Right ventricle myocardium superior (tissue), 1 donor: ENCODE measurements around the gene PLXNA3. TPM values are rescaled to one million over a fixed set of nuclear protein-coding genes. Genes with fewer than 3 reads are reported as not detected.
A peak's percentile ranks its signal among the peaks of the same experiment; 100 is the strongest.
"Not testable (repeated sequence)": the region's sequence is repeated elsewhere in the genome, so short reads cannot be mapped to it uniquely, and the experiment has no call there.

ENCODE experiments used
- ATAC-seq: fragments of 200-7000 bp; cut with Tn5 transposase; one replicate; pipeline ENCODE4 v1.9.1; 2020; ENCODE audit warnings: mild to moderate bottlenecking; ENCODE audit not compliant: poor library complexity
- DNase-seq: peaks from one replicate; pipeline ENCODE4 v3.0.0-alpha.2; 2020
- intact Hi-C: fragments of 100-400 bp; cut with DNase I; formaldehyde crosslinking; loops from one replicate; pipeline ENCODE4 v1.11.2; 2022
- total RNA-seq: library from RNA; stranded (reverse); fragmentation: NEBNext Ultra II Directional; extraction: Animal tissue kit (Norgen Biotek cat#: 25700); gene quantifications from one replicate; pipeline ENCODE4 v1.2.1, GENCODE V29; 2021
- donor health status: DM: no; HTN: yes; CAD: no; lungs with severe emphysema.

The PLXNA3 gene
- total RNA-seq, 1 donor from 2014 or later = 15.0 TPM

- no peak for DNase-seq
- no peak for ATAC-seq
- intact Hi-C loops = no loop called here
Observed at GRCh38 chrX:154487518-154488290, 29.6 kb downstream of the PLXNA3 start.

DNA sequence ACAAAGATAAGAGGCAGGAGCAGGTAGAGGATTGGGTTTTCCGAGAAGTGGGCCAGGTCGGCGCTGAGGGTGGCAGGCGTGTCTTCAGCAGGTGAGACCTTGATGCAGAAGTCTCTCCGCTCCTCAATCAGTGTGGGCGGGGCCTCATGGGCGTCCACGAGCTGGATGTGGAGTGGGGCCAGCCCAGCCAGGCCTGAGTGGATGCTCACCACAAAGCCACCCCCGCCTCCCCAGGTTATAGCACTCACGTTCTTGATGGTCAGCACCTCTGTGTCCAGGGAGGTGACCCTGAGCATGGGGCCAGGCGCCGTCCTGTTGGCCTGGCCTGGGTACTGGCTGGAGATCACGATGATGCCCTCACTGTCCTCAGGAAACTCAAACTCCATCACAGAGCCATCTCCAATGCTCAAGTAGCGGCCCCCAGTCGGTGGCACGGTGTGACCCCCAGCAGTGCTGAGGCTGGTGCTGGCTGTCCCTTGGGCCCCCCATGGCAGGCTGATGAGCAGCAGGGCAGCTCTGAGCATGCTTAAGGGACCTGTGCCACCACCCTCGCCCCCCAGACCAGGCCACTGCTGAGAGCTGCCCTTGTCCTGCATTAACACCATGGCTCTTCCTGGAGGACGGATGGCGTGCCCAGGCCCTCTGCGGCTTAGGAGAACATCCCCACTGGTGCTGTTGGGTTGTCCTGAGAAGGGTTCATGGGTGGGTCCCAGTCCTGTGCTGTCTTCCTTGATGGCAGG is 30.4 kb downstream of the PLXNA3 start:
- intact Hi-C loops = no loop called here
- ATAC-seq = no peak
- DNase-seq = no peak

- ATAC-seq (no peak), DNase-seq (no peak)
- intact Hi-C loops = no loop called here
Observed at GRCh38 chrX:154489182-154489581, 31.1 kb downstream of the PLXNA3 start.

DNA sequence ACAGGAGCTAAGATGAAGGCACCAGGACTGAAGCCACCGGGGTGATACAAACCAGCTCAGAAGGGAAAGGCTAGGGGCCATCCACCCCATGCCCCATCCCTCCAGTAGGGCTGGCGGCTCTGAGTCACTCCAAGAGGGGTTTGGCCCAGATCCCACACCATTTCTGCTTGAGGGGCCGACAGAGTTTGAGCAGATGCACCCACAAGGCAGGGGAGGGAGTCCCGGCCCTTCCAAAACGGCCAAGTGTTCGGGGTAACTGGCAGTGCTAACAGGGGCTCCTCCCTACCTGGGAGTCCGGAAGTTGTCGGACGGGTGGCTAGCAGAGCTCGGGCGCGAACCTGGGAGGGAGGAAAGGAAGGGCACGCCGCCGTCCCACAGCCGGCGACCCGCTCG is 31.9 kb downstream of the PLXNA3 start:
- intact Hi-C loops = no loop called here
- ATAC-seq (peak; percentile 2), DNase-seq (no peak)

- DNase-seq = peak; percentile 95
- intact Hi-C loops = no loop called here
Observed at GRCh38 chrX:154490414-154491083, 32.5 kb downstream of the PLXNA3 start, which contains the start of gene SLC10A3. Gene SLC10A3, minus strand, starts transcription at chrX:154490629. Its CDS starts 1,689 bp downstream, at chrX:154488940.

DNA sequence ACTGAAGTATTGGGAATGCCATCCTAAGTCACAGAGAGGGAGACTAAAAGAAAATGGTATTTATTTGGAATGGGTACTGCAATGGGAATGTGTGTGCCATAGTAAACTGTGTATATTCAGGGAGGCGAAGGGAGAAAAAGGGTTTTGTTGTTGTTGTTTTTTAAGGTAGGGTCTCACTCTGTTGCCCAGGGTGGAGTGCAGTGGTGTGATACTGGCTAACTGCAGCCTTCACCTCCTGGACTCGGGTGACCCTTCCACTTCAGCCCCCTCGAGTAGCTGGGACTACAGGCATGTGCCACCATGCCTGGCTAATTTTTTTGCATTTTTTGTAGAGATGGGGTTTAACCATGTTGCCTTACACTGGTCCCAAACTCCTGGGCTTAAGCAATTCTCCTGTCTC is 36.6 kb downstream of the PLXNA3 start:
- intact Hi-C loops = no loop called here
- ATAC-seq (no peak), DNase-seq (no peak)

More at GRCh38 chrX:154490414-154491083, 32.5 kb downstream of the PLXNA3 start, which contains the start of gene SLC10A3:
- peak; percentile 90 for ATAC-seq

DNA sequence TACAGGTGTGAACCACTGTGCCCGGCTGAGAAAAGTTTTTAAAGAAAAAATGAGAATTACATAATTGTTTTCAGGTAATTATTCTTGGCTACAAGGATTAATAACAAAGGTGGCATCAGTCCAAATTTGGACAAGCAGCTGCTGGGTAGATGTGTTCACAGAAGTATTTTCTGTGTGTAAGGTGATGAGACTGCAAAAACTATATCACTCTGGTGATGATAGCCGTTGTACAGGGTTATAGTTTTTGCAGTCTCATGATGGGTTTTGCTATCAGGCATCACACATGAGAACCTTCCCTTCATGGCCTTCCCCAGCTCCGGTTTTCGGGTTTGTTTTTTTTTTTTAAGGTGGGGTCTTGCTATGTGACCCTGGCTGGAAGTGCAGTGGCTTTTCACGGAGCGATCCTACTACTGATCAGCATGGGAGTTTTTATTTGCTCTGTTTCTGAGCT is 37.4 kb downstream of the PLXNA3 start:
- ATAC-seq (no peak), DNase-seq (no peak)

GRCh38 chrX:154496591-154497137 is 38.6 kb downstream of the PLXNA3 start:
- ATAC-seq, intact Hi-C loops, DNase-seq: not testable (repeated sequence)

More for the DNA sequence above, 37.4 kb downstream of the PLXNA3 start:
- intact Hi-C loops = no loop called here

GRCh38 chrX:154501423-154501822 is 43.3 kb downstream of the PLXNA3 start:
- ATAC-seq, DNase-seq, intact Hi-C loops: not testable (repeated sequence)

DNA sequence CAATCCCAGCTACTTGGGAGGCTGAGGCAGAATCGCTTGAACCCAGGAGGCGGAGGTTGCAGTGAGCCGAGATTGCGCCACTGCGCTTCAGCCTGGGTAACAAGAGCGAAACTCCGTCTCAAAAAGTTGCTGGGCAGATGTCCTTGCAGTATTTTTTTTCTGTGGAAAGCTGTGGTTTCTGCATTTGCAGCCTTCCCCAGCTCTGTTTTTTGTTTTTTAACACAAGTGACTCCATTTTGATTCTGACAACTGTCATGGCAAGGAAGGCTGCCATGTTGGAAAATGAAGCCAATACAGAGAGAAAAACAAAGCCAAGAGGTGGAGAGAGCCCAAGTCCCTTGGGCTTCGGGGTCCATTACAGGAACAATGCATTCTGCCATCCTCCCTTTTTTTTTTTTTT is 44.0 kb downstream of the PLXNA3 start:
- ATAC-seq = no peak
- DNase-seq = no peak
- intact Hi-C loops = no loop called here

DNA sequence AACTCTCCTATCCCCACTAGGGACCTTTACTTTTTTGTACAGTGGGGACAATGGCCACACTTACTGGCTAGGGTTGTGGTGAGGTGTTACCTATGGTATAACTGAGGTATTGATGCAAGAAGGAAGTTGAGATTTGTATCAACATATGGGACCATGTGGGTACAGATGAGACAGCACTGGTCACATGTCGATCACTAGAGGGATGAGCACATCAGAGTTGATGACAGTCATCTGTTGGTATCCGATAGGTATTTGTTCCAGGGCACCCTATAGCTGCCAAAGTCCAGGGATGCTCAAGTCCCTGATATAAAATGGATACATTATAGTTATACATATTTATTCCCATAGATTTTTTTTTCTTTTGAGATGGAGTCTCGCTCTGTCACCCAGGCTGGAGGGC is 44.9 kb downstream of the PLXNA3 start:
- intact Hi-C loops = no loop called here
- DNase-seq (no peak), ATAC-seq (no peak)

GRCh38 chrX:154505734-154506133 is 47.7 kb downstream of the PLXNA3 start:
- intact Hi-C loops = no loop called here
- ATAC-seq (no peak), DNase-seq (no peak)

DNA sequence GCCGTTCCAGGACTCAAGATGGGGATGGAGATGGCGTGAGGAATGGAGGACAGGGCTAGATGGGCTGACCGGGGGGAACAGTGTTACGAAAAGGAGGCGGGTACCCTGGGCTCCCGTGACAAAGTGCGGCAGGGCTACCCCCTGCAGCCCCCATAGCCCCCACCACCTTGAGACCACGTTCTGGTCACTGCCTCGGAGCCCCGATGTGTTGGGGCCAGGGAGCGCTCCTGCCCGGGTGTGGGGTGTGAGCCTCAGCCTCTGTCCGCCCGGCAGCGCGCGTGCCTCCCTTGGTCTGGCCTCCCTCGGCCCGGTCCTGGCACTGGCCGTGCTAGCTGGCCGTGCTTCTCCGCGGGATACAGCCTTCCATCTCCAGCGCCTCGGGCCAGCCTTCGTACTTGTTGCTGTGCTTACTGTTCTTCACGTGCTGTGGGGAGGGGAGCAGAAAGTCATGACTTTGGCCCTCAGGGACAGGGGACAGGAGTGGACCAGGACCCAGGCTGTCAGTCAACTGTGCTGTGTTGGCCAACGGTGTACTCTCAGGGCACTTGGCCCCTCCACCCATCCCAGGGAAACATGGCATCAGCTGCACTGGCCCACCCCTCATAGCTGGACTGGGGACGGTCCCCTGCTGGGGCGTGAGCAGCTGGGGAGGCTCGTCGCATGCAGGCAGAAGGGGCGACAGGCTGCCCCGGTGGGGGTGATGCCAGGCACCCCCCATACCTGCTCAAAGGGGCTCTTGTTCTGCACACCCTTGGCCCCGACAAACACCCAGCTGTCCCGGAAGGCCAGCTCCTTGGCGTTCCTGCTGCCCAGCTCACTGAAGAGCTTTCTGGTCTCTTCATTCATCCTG is 48.6 kb downstream of the PLXNA3 start:
- DNase-seq = no peak
- no peak for ATAC-seq
- intact Hi-C loops = no loop called here

DNA sequence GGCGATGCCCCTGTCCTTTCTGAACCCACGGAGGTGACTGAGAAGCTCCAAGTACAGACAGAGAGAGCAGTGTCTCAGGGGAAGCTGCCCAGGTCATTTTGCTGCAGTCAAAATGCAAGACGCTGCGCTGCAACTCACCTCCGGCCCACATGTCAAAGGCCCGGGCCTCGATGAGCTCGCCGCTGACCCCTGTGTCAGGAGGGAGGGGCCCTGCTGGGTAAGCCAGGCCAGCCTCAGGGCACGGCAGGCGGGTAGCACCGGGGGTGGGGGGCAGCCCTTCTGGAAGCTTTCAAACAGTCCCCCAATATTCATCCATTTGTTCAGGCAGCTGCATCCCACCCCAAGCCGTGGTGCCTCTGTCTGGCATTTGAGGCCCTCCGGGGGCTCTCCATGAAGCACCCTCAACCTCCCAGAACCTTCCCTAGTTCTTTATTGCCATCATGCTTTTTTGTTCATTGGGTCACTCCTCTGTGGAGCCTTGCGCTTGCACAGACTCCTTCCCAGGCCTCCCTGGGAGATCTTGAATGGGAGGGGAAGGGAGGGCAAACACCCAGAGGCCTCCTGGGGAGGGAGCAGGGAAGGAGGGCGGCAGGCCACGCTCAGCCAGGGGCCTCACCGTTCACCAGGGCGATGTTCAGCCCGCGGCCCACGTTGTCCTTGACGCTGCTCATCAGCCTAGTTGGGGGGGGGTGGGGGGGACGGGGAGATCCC is 49.7 kb downstream of the PLXNA3 start:
- ATAC-seq (no peak), DNase-seq (no peak)
- intact Hi-C loops = no loop called here

- ATAC-seq (no peak), DNase-seq (no peak)
- intact Hi-C loops = no loop called here
Observed at GRCh38 chrX:154508384-154508745, 50.3 kb downstream of the PLXNA3 start.

DNA sequence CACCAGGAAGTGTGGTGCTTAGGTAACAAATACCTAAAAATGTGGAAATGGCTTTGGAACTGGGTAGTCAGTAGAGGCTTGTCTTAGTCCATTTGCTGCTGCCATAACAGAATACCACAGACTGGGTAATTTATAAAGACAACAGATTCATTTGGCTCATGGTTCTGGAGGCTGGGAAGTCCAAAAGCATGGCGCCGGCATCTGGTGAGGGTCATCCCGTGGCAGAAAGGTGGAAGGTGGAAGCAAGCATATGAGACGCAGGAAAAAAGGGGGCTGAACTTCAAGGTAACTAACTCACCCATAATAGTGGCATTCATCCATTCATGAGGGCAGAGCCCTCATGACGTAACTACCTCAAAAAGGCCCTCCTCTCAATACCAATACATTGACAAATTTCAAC is 51.4 kb downstream of the PLXNA3 start:
- ATAC-seq (no peak), DNase-seq (no peak)
- intact Hi-C loops = no loop called here

DNA sequence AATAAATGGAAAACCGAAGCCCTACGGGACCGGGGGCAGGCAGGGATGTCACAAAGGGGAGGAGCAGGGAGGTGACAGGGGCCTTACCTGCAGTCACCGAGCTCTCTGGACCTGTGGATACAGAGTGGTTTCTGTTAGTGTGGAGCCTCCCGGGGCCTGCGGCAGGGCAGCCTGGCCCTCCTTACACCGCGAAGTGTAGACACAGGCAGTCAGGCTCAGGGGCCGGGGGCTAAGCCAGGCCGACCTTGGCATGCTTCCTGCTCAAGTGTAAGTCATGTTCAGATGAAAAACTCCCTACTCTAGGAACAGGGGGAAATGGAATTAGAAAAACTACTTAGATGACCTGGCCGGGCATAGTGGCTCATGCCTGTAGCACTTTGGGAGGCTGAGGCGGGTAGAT is 53.7 kb downstream of the PLXNA3 start:
- DNase-seq (no peak), ATAC-seq (no peak)
- intact Hi-C loops = no loop called here
